Measurements from ENCODE around the gene SLC5A10. TPM values are rescaled to one million over a fixed set of nuclear protein-coding genes. Genes with fewer than 3 reads are reported as not detected.

SLC5A10 gene
- total RNA-seq, 1 experiment from 2014 or later, result not detected

GRCh38 chr17:18946536-18946935, 5.4 kb upstream of the SLC5A10 start:
- ATAC-seq (no peak), DNase-seq (ENCODE audit: low read depth, low spot score) (no peak)
- CTCF ChIA-PET, result no interaction called here
- H3K27me3 ChIP-seq (ENCODE audit: control insufficient read depth, insufficient read depth, low read length), result no peaks in the 10 kb centered on the region
- H3K4me1 ChIP-seq (ENCODE audit: control insufficient read depth, insufficient read depth, low read length), result no peaks in the 10 kb centered on the region
- no peak overlapping the region for H3K4me3 ChIP-seq (ENCODE audit: low read depth in 2 of 2, low read length in 2 of 2)
- POLR2A ChIA-PET, result no interaction called here
- no peaks in the 10 kb centered on the region for H3K36me3 ChIP-seq (ENCODE audit: control insufficient read depth, insufficient read depth, low read length)
- TF ChIP-seq, protein P1, sequence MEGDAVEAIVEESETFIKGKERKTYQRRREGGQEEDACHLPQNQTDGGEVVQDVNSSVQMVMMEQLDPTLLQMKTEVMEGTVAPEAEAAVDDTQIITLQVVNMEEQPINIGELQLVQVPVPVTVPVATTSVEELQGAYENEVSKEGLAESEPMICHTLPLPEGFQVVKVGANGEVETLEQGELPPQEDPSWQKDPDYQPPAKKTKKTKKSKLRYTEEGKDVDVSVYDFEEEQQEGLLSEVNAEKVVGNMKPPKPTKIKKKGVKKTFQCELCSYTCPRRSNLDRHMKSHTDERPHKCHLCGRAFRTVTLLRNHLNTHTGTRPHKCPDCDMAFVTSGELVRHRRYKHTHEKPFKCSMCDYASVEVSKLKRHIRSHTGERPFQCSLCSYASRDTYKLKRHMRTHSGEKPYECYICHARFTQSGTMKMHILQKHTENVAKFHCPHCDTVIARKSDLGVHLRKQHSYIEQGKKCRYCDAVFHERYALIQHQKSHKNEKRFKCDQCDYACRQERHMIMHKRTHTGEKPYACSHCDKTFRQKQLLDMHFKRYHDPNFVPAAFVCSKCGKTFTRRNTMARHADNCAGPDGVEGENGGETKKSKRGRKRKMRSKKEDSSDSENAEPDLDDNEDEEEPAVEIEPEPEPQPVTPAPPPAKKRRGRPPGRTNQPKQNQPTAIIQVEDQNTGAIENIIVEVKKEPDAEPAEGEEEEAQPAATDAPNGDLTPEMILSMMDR (IDR thresholded peaks at IDR 0.05), result no peak
- TF ChIP-seq TCF7L2 (IDR thresholded peaks at IDR 0.05; ENCODE audit: low read depth, low read length), result no peak
- TF ChIP-seq REST (IDR thresholded peaks at IDR 0.05; ENCODE audit: insufficient read depth in 1 of 2, low read depth in 2 of 2, low read length in 1 of 2), result no peak
- TF ChIP-seq POLR2AphosphoS5 (IDR thresholded peaks at IDR 0.05; ENCODE audit: low read depth, low read length), result no peak
- TF ChIP-seq SIN3A (IDR thresholded peaks at IDR 0.05; ENCODE audit: borderline replicate concordance, insufficient read depth, low read depth, low read length), result no peak
- in situ Hi-C loops (cut with HindIII; ENCODE audit: low pct_unique_long_range_greater_than_20kb, low sequenced_read_pairs) (no loop called here), intact Hi-C loops (cut with micrococcal nuclease; ENCODE audit: unreplicated experiment) (no loop called here)
- no peaks in the 10 kb centered on the region for H3K9me3 ChIP-seq (ENCODE audit: control insufficient read depth, insufficient read depth, low read depth, low read length)
- H3K27ac ChIP-seq (ENCODE audit: low read length), result no peak overlapping the region
- no TSS peak for BruUV-seq (replicated peaks)

DNA sequence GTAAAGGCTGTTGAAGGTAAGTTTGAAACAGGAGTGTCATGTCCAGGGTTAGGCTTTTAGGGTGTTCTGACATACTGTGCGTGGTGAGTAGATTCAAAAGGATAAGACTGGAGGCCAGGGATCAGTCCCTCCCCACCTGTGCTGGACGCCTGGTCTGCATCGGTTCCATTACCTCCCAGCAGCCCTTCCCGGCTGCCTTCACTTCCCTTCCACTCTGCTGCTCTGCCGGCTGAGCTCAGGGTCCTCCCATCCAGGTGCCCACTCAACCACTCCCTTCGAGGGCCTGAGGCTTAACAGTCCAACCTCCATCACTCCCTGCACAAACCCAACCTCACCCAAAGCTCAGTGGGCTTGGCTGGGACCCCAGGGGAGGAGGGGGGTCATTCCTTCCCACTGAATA, 4.1 kb upstream of the SLC5A10 start:
- CTCF ChIA-PET, result no interaction called here
- in situ Hi-C loops (cut with HindIII; ENCODE audit: low pct_unique_long_range_greater_than_20kb, low sequenced_read_pairs) (no loop called here), intact Hi-C loops (cut with micrococcal nuclease; ENCODE audit: unreplicated experiment) (no loop called here)
- DNase-seq (ENCODE audit: low read depth, low spot score) (no peak), ATAC-seq (no peak)
- no TSS peak for BruUV-seq (replicated peaks)
- no peak for TF ChIP-seq SIN3A (IDR thresholded peaks at IDR 0.05; ENCODE audit: borderline replicate concordance, insufficient read depth, low read depth, low read length)
- Histone ChIP-seq H3K4me3 (ENCODE audit: low read depth in 2 of 2, low read length in 2 of 2) (no peak overlapping the region), H3K27me3 (ENCODE audit: control insufficient read depth, insufficient read depth, low read length) (no peaks in the 10 kb centered on the region), H3K27ac (ENCODE audit: low read length) (no peak overlapping the region), H3K36me3 (ENCODE audit: control insufficient read depth, insufficient read depth, low read length) (no peaks in the 10 kb centered on the region), H3K4me1 (ENCODE audit: control insufficient read depth, insufficient read depth, low read length) (no peaks in the 10 kb centered on the region), H3K9me3 (ENCODE audit: control insufficient read depth, insufficient read depth, low read depth, low read length) (no peaks in the 10 kb centered on the region)
- POLR2A ChIA-PET, result no interaction called here

DNA sequence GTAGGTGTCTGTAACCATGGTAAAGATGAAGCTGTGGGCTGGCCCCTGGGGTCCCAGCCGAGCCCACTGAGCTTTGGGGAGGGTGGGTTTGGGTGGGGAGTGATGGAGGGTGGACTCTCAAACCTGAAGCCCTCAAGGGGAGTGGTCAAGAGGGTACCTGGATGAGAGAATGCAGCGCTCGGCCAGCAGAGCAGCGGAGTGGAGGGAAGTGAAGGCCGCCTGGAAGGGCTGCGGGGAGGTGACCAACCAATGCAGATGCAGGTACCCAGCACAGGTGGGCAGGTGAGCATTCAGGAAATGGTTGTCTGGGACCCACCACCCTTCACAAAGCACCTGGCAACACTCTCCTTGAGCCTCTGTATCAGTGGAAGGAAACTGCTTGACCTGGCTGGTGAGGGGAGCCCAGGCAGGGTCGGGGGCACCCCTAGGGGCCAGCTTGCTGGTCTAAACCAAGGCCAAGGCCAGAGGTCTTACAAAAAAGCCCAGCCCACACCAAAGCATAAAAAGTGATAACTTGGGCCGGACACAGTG, 3.4 kb upstream of the SLC5A10 start:
- BruUV-seq (replicated peaks), result no TSS peak
- no peak for ATAC-seq
- intact Hi-C loops (cut with micrococcal nuclease; ENCODE audit: unreplicated experiment) (no loop called here), in situ Hi-C loops (cut with HindIII; ENCODE audit: low pct_unique_long_range_greater_than_20kb, low sequenced_read_pairs) (no loop called here)
- POLR2A ChIA-PET, result no interaction called here
- CTCF ChIA-PET, result interaction anchor here (1.1 kb wide), 1 partner anchor 14 kb away, joined by 3 read pairs; no protein-coding TSS in a partner anchor
- Histone ChIP-seq H3K27ac (ENCODE audit: low read length) (no peak overlapping the region), H3K36me3 (ENCODE audit: control insufficient read depth, insufficient read depth, low read length) (no peaks in the 10 kb centered on the region), H3K9me3 (ENCODE audit: control insufficient read depth, insufficient read depth, low read depth, low read length) (no peaks in the 10 kb centered on the region), H3K4me3 (ENCODE audit: low read depth in 2 of 2, low read length in 2 of 2) (no peak overlapping the region), H3K27me3 (ENCODE audit: control insufficient read depth, insufficient read depth, low read length) (no peaks in the 10 kb centered on the region), H3K4me1 (ENCODE audit: control insufficient read depth, insufficient read depth, low read length) (no peaks in the 10 kb centered on the region)
- TF ChIP-seq TCF7L2 (IDR thresholded peaks at IDR 0.05; ENCODE audit: low read depth, low read length), result no peak
- TF ChIP-seq, protein P1 (IDR thresholded peaks at IDR 0.05), result no peak
- no peak for TF ChIP-seq SIN3A (IDR thresholded peaks at IDR 0.05; ENCODE audit: borderline replicate concordance, insufficient read depth, low read depth, low read length)
- no peak for TF ChIP-seq POLR2AphosphoS5 (IDR thresholded peaks at IDR 0.05; ENCODE audit: low read depth, low read length)
- no peak for TF ChIP-seq REST (IDR thresholded peaks at IDR 0.05; ENCODE audit: insufficient read depth in 1 of 2, low read depth in 2 of 2, low read length in 1 of 2)
- no peak for DNase-seq (ENCODE audit: low read depth, low spot score)

Data from Panc1 (cell line).